ENCODE measurements around the gene ADAR.
A peak's percentile ranks its signal among the peaks of the same experiment; 100 is the strongest.

ADAR gene

DNA sequence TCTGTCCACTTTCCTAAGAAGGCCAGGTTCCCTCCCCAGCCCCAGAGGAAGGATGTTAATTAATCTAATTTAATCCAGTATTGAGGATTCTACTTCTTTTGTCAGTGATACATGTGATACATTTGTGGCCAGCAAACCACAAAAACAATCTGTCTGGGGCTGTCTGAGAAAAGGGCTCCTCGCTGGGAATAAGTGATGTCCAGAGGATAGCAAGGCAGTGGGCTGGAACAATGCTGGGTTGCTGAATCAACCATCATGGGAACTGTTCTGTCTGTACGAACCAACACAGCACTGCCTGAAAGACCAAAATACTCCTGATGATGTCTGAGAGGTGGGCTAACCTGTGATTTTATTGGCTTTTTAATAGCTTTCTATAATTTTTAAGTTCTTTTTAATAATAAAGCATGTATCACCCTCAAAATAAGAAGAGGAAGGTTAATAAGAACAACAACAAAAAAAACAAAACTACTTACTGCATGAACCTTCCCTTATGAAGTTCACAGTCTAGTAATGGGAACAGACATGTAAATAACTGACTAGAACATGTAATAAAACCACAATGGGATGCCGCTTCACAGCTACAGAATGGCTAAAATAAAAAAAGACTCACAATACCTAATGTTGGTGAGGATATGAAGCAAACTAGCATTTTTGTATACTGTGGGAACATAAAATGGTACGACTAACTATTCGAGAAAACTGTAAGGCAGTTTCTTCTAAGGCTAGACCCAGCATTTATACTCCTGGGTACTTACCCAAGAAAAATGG is 11.4 kb upstream of the ADAR start:
- DNase-seq (ENCODE audit: low read depth): no peak

DNA sequence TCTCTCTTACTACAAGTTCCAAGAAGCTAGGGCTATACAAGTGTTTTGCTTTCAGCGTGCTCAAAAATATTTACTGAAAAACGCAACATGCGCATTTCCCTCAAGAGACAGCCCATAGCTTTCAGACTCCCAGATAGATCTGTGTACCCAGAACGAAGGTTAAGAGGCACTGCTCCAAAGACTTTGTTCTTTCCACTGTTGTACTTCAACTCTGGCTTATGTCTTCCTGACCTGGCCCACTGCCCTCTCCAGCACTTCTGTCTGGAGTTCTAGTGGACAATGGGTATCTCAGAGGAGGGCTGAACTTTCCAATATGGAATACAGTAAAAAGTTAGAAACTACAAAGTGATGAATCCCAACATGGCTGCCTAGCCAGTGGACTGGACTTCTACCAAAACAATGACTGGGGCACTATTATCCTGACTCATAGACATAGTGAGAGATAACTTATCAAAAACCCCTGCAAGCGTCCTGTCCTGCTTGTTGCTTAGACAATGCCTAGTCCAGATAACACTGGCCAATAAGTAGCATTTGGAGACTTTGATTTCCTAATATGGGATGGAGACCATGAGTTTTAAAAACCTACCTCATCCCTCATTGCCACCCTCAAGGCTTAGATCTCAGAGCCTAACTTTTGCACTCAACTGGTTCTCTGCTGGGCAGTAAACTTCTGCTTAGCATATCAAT is 8.8 kb upstream of the ADAR start:
- DNase-seq (ENCODE audit: low read depth): no peak

DNA sequence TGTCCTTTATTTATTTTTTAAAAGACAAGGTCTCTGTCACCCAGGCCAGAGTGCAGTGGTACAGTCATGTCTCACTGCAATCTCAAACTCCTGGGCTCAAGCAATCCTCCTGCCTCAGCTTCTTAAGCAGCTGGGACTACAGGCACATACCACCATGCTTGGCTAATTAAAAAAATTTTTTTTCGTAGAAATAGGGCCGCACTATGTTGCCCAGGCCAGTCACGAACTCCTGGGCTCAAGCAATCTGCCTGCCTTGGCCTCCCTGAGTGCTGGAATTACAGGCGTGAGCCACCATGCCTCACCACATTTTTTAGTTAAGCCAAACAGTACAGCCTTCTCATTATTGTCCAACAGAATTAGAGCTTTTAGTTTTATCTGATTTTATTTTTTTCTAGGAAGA is 7.4 kb upstream of the ADAR start:
- DNase-seq (ENCODE audit: low read depth): no peak

DNA sequence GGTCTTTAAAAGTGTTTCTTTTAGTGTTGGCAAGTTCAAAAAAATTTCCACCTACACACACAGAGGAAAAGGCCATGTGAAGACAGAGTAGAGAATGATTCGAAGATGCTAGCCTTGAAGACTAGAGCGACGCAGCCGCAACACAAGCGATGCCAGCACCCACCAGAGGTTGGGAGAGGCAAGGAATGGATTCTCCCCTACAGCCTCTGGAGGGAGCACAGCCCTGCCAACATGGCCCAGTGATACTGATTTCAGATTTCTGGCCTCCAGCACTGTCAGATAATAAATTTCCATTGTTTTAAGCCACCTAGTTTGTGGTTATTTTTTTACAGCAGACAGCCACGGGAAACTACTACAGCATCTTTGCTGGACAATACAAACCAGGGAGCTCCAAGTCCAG is 6.9 kb upstream of the ADAR start:
- DNase-seq (ENCODE audit: low read depth): no peak

DNA sequence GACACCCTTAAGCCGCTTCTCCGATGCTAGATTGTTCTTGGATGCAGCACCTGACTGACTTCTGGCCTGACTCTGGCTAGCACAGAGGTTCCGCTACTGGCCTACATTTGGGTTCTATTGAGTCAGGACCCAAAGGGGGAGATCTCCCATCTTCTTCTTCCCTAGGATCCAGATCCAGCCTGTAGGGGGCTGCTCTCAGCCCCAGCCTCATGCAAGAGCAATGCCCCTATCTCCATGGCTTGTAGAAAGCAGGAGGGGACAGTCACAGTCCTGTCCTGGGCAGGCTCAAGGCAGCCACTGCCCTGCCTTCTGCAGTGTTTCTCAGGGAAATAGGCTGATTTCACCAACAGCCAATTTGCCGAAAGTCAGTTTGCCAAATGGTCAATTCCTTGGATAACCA is 6.3 kb upstream of the ADAR start:
- no peak for DNase-seq (ENCODE audit: low read depth)

DNA sequence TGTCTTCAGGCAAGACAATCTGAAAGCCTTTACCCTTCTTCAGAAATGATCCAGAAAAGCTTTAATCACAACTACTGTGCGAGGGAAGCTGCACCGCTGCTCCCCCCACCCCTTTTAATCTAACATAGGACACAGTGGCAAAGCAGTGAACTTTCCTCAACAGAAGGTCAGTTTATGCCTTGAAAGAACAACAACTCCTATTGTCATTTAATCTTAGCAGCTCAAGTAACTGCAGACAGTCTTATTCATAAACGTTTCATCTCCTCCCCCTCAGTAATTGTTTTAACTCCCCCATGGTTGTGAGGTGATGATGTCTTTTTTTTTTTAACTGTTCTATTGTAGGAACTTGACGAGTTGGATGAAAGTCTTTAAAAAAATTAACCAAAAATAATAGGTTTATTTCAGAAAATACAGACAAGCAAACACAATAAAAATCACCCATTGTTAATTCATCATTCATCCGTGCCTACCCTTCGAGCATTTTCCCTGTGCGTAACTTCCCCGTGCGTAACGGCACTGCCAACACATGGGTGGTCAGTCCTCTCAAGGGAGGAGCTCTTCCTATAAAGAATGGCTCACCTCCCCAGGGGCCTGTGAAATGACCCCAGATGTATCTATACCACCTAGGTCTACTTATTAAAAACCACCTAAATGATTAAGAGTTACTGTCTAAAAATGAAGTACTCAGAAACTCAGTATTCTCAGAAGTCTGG is 3.3 kb upstream of the ADAR start:
- no peak for DNase-seq (ENCODE audit: low read depth)

DNA sequence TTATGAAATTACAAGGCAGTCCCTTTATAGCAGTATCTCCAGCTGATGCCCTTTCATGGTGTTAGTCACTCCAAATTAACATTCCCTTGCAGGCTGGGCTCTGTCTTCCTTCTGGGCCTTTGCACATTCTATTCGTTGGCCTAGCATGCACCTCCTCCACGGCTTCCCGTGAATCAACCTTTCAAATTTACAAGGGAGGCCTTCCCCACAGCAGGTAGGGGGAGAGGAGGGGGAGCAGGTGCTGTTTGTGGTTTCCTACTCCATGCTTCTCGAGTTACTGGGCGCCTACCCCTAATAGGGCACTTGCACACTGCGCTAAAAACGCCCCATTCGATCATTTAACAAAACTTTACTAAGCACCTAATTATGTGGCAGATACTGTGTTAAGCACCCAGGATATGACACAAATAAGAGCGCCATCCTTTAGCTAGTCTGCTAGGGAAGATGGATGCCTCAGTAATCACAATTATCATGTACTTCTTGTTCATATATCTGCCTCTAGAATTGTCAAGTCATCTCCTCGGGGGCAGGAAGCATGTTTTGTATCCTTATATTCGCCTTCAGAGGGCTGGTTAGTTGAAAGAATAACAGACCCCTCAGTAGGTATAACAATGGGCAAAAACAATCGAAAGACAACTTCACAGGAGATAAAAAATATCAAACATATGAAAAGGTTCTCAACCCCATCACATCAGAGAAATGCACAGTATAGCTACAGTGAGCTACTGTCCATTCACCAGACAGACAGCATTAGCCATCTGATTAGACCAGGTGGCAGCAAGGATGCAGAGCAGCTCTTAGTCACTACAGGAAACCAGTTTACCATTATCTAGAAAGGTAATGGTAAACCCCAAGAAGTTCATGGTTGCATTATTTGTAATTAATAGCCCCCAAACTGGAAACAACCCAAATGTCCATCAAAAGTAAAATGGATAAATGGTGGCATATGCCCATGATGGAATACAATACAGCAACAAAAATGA is 1.7 kb upstream of the ADAR start:
- DNase-seq (ENCODE audit: low read depth): no peak

DNA sequence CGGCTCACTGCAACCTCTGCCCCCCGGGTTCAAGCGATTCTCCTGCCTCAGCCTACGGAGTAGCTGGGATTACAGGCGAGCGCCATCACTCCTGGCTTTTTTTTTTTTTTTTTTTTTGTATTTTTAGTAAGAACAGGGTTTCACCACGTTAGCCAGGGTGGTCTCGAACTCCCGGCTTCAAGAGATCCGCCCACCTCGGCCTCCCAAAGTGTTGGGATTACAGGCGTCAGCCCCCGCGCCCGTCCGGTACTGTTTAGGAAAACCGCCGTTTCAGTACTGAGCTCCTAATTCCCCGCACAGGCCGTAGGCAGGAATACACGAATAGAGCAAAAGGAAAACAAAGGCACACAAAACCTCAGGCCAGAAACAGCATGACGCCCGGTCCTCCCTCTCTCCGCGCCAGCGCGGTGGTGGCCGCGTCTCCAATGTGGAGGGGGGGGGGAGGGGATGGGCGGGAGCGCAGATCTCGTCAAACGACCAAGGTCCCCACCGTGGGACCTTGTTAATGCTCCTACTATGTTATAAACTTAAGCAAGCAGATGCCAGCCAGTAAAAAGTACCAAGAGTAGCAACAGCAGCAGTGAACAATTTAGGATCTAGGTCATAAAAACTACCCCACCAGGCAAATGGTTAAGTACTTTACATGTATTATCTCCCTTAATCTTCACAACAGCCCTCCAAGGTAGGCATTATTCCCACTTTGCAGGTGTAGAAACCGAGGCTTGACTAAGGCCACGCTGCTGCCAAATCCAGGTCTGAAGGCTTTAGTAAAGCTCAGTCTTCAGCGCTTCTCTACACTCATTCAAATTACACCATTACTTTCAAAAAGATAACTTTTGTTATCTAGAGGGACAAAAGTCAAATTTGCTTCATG is 648 bp upstream of the ADAR start:
- peak; percentile 55 for DNase-seq (ENCODE audit: low read depth)

DNA sequence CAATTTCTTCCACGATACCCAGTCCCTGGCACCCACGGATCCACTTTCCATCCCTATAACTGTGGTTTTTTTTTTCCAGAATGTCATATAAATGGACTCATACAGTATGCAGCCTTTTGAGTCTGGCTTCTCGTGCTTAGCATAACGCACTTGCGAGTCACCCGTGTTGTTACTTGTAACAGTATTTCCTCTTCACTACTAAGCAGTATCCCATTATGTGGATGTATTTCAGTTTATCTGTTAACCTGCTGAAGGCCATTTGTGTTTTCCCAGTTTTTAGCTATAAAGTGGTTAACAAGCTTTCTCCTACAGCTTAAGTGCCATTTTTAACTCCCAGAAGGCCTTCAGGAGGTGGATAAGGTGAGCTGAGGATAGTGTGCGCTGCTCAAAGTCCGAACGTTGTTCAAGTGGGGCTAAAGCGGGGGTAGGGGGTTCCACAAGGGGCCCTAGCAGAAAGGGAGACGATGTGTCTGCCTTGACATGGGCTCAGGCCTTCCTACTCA is 829 bp downstream of the ADAR start:
- peak; percentile 42 for DNase-seq (ENCODE audit: low read depth)

DNA sequence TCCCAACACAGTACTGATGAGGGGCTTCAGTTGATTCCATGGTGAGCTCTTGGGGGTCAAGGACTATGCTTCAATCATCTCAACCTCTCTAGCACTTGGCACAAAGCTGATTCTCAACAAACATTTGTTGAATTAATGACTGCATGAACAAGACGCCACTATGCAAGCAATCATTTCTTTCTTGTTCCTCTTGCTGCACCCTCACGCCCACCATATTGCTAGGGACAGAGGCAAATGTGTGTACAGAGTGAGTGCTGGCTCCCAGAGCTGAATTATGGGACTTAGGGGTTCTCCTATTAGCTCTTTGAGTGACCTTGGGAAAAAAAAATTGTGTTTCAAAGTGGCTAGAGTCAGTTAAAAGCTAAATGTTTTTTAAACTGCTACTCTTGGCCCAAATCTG is 2.5 kb downstream of the ADAR start:
- DNase-seq (ENCODE audit: low read depth): no peak

DNA sequence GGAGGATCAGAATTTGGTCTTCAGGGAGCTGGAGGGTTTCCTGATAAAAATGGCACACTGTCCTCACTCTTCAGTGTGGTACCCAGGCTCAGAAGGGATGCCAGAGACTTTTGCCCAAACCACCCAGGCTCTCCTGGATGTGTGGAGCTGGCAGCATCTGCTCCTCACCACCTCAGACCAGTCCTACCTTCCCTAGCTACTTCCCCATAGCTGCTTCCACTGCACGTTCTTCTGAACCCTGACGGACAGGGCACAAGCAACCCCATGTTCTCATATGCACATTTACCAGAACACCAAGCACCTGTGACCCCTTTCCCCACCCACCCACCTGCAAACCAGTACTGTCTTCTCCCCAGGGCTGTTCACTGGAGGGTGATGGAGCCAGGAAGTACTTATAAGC is 4.7 kb downstream of the ADAR start:
- no peak for DNase-seq (ENCODE audit: low read depth)

DNA sequence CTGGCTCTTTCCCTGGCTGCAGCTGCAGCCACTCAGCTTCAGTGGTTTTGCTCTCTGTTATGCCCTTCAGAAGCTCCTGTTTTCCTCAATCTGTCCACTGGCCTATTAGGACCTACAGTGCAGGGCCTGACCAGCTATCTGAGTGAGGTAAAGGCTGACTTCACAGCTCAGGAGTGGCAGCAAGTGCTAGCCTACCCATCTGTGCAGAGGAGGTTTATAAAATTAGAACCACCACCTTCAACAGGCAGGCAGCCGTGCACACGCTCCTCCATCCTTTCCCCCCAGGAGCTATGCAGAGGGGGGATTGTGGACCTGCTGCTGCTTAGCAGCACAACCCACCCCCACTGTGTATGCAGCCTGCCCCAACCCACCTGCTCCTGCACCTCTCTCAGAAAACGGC is 8.3 kb downstream of the ADAR start:
- DNase-seq (ENCODE audit: low read depth): no peak

DNA sequence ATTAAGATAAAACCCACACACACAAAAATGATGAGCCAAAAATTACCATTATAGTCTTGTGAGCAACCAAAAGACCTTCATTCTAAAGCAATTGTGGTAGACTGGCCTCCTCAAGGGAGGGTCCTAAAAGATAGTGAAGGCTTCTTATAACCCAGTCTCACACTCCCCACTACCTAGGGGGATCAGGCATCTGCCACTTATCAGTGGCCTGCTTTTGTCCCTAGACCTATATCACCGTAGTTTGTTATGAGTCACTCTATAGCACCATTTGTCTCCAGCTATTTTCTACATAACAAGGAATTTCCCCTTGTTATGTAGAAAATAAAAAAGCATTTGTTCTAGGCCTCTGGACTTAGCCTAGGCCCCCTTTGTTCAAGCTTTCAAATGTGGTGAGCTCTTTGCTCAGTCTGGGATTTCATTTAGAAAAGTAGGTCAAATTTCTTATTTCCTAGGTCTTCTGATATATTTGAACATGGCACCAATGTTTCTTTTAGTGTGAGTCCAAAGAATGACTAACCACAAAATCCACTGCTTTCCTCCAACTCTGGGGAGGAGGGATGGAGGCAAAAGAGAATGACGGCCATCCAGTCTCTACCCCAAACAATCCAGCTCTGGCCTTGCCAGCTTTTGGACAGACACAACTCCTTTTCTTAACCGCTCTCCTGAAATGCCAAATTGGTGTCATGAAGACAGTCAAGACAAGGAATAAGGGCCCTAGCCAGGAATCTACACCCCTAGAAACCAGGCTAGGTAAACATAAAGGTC is 8.9 kb downstream of the ADAR start:
- DNase-seq (ENCODE audit: low read depth): no peak

DNA sequence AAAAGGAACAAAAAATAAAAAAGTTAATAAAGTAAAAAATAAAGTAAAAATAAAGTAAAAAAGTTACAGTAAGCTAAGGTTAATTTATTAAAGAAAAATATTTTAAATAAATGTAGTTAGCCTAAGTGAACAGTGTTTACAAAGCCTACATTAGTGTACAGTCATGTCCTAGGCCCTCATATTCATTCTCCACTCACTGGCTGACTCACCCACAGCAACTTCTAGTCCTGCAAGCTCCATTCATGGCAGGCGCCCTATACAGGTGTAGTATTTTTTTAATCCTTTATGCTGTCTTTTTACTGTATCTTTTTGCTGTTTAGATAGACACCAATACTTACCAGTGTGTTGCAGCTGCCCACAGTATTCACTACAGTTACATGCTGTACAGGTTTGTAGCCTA is 12.4 kb downstream of the ADAR start:
- no peak for DNase-seq (ENCODE audit: low read depth)

DNA sequence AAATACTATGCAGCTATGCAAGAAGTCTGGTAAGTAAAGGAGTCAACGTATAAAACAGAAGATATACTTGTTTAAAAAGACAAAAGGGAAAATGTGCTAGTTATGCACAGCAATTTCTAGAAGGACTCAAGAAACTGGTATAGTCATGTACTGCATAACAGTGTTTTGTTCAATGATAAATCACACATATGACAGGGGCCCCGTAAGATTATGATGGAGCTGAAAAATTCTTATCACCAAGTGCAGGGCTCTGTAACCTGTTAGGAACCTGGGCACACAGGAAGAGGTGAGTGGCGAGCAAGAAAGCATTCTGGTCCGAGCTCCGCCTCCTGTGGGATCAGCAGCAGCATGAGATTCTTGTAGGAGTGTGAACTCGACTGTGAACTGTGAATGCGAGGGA is 13.2 kb downstream of the ADAR start:
- DNase-seq (ENCODE audit: low read depth): no peak

DNA sequence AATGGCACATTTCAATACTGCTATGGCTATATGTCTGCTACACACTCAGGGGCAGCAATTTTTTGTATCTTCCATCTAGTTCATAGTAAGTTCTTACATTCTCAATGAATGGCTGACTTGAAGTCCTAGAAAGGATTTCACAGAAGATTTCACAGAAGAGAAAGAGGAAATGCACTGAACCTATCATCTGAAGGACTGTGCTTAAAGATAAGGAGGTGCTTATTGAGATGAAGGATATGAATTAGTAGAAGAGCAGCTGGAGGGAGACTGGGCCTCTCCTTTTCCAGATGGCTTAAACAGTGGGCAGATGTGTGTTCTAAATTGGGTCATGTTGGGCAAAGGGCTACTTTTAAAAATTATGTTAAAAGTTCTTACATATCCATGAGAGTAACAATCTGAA is 14.6 kb downstream of the ADAR start:
- DNase-seq (ENCODE audit: low read depth): no peak

DNA sequence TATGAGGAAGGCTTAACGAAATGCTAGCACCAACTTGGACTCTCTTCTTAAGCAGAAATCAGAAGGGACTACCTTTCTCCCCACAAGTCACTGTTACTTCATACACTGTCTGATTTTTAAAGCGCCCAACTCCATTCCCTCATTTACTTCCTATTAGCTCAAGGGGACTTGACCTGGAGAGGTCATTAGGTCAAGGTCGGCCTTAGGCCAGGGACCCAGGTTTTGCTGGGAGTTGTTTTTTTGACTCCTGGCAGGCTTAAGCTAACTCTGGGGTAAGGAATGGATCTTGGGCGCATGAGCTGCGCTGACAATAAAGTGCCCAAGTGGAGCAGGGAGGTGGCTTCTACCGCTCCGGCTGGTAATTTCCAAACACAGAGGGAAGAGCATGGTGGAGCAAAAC is 16.8 kb downstream of the ADAR start:
- DNase-seq (ENCODE audit: low read depth): no peak

DNA sequence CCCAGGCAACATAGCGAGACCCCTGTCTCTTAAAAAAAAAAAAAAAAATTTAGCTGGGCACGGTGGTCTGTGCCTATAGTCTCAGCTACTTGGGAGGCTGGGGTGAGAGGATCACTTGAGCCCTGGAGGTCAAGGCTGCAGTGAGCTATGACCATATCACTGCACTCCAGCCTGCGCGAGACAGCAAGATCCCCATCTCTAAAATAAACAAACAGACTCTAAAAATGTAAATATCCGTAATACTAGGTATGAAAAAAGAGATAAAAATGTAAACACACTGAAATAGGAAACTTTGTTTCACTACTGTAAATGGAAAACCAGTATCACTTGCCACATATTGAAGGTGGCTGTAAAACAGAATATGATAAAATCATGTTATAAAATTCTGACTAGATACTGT is 17.2 kb downstream of the ADAR start:
- DNase-seq (ENCODE audit: low read depth): no peak

DNA sequence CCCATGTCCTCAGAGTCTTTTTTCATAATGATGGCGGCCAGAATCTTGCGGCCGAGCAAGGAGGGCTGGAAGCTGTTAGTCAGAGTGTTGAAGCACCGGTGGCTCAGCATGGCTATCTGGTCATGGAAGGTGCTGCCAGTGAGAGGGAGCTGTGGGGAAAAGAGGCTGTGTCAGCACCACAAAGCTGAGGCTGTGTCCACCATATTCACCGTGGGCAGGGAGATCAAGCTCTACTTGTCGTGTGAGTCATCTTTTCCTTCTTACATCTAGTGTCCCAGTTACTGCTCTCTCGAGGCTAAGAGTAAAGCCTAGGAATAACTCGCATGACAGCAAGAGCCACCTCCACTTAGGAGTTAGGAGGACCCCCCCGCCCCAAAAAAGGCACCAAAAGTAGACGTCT is 18.2 kb downstream of the ADAR start:
- no peak for DNase-seq (ENCODE audit: low read depth)

DNA sequence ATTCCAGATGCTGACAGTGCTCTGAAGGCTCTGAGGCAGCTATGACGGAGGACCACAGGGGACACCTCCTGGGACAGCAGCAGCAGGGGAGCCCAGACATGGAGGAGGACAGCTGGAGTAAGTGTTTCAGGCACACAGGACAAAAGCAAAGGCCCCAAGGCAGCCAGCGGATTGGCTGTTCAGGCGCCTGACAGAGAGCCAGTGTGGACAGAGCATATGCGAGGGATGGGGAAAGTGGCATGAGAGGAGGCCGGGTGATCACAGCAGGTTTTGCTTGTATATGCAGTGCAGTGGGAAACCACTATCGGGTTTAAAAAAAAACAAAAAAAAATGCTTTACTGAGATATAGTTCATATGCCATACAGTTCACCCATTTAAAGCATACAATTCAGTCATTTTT is 21.3 kb downstream of the ADAR start:
- DNase-seq (ENCODE audit: low read depth): no peak

All from fibroblast of gingiva (primary cell).